NCI-H345 treated with DMSO at 0.1 percent for 48 hours (cell line): ENCODE measurements around the gene SERTAD3.
"Not testable (repeated sequence)": the region's sequence is repeated elsewhere in the genome, so short reads cannot be mapped to it uniquely, and the experiment has no call there.

Experiments
- DNase-seq: peaks from one replicate; lab custom pipeline; 2025; ENCODE audit not compliant: unreplicated experiment; lab: John Stamatoyannopoulos, UW

The SERTAD3 gene

GRCh38 chr19:40444000-40444824 is at the start of gene SERTAD3:
Gene SERTAD3, minus strand, starts transcription at chr19:40444335. Its CDS starts 2,255 bp downstream, at chr19:40442080.
- peak; percentile 100 for DNase-seq

GRCh38 chr19:40493778-40494177 is 49.6 kb upstream of the SERTAD3 start:
- DNase-seq, result no peak

- DNase-seq, result no peak
These were observed 48.1 kb upstream of the SERTAD3 start for GRCh38 chr19:40492274-40492673.

- DNase-seq, result no peak
These were observed 45.7 kb upstream of the SERTAD3 start for GRCh38 chr19:40489882-40490230.

- no peak for DNase-seq
These were observed 41.9 kb upstream of the SERTAD3 start for GRCh38 chr19:40486017-40486416.

GRCh38 chr19:40475878-40476644 is 31.9 kb upstream of the SERTAD3 start:
- not testable (repeated sequence) for DNase-seq

GRCh38 chr19:40474737-40475136 is 30.6 kb upstream of the SERTAD3 start:
- no peak for DNase-seq

GRCh38 chr19:40472516-40472915 is 28.4 kb upstream of the SERTAD3 start:
- DNase-seq, result no peak

GRCh38 chr19:40471111-40471510 is 27.0 kb upstream of the SERTAD3 start:
- DNase-seq, result no peak

GRCh38 chr19:40469011-40469410 is 24.9 kb upstream of the SERTAD3 start:
- DNase-seq, result no peak

- no peak for DNase-seq
These were observed 23.0 kb upstream of the SERTAD3 start, which contains the start of gene SPTBN4 for GRCh38 chr19:40466985-40467734. Gene SPTBN4, plus strand, starts transcription at chr19:40467001. Its CDS starts 5,621 bp downstream, at chr19:40472622.

GRCh38 chr19:40466219-40466984 is 22.3 kb upstream of the SERTAD3 start:
- no peak for DNase-seq

GRCh38 chr19:40465557-40466218 is 21.6 kb upstream of the SERTAD3 start, which contains the start of gene BLVRB:
Gene BLVRB, minus strand, starts transcription at chr19:40465745. Its CDS starts 57 bp downstream, at chr19:40465688.
- DNase-seq, result peak; percentile 100

GRCh38 chr19:40465025-40465556 is 21.0 kb upstream of the SERTAD3 start:
- no peak for DNase-seq

- peak; percentile 79 for DNase-seq
These were observed 20.2 kb upstream of the SERTAD3 start for GRCh38 chr19:40464059-40465024.

GRCh38 chr19:40463587-40464037 is 19.5 kb upstream of the SERTAD3 start:
- not testable (repeated sequence) for DNase-seq

- no peak for DNase-seq
These were observed 17.6 kb upstream of the SERTAD3 start for GRCh38 chr19:40461669-40462221.

- no peak for DNase-seq
These were observed 16.1 kb upstream of the SERTAD3 start for GRCh38 chr19:40460185-40460584.
